HG03558 (cell line): ENCODE data around the gene FAIM2.

Experiments used
- ATAC-seq: cut with Tn5 transposase; IDR thresholded peaks from one replicate; pipeline ENCODE4 v1.9.1; 2021; ENCODE audit warnings: moderate number of reproducible peaks; ENCODE audit not compliant: unreplicated experiment; ENCODE audit errors: extremely low read depth

The FAIM2 gene

GRCh38 chr12:49831717-49832116 lies 72.0 kb downstream of the FAIM2 start:
- ATAC-seq: no peak

GRCh38 chr12:49828133-49829091 lies 75.3 kb downstream of the FAIM2 start, which contains the start of gene NCKAP5L:
Gene NCKAP5L, minus strand, starts transcription at chr12:49828413. Its CDS starts 24,369 bp downstream, at chr12:49804044.
- peak; percentile 34 for ATAC-seq

- no peak for ATAC-seq
Observed at GRCh38 chr12:49827401-49828099, 76.2 kb downstream of the FAIM2 start.

- no peak for ATAC-seq
Observed at GRCh38 chr12:49827051-49827400, 76.7 kb downstream of the FAIM2 start.

GRCh38 chr12:49825971-49826421 lies 77.7 kb downstream of the FAIM2 start:
- no peak for ATAC-seq

GRCh38 chr12:49825360-49825970 lies 78.2 kb downstream of the FAIM2 start:
- no peak for ATAC-seq

- no peak for ATAC-seq
Observed at GRCh38 chr12:49824895-49825294, 78.8 kb downstream of the FAIM2 start.

- no peak for ATAC-seq
Observed at GRCh38 chr12:49824416-49824815, 79.3 kb downstream of the FAIM2 start.

- ATAC-seq: no peak
Observed at GRCh38 chr12:49823951-49824350, 79.7 kb downstream of the FAIM2 start.

- ATAC-seq: no peak
Observed at GRCh38 chr12:49823350-49823749, 80.3 kb downstream of the FAIM2 start.

GRCh38 chr12:49821373-49822287 lies 82.1 kb downstream of the FAIM2 start:
- ATAC-seq: no peak

- no peak for ATAC-seq
Observed at GRCh38 chr12:49819786-49820185, 83.9 kb downstream of the FAIM2 start.

- ATAC-seq: no peak
Observed at GRCh38 chr12:49818241-49818895, 85.3 kb downstream of the FAIM2 start.
